ENCODE measurements around the gene RRP15. TPM values are rescaled to one million over a fixed set of nuclear protein-coding genes. Genes with fewer than 3 reads are reported as not detected.
A peak's percentile ranks its signal among the peaks of the same experiment; 100 is the strongest.

RRP15 gene, protein sequence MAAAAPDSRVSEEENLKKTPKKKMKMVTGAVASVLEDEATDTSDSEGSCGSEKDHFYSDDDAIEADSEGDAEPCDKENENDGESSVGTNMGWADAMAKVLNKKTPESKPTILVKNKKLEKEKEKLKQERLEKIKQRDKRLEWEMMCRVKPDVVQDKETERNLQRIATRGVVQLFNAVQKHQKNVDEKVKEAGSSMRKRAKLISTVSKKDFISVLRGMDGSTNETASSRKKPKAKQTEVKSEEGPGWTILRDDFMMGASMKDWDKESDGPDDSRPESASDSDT
- total RNA-seq (2014; rRNA removed; shearing (Covaris generic)): 4.6 and 5.4 TPM in 2 replicates
- 24.0 and 25.5 TPM in 2 replicates for polyA plus RNA-seq (2016; fragmentation: Nextera tagmentation; extraction: Ambion mirVana)

DNA sequence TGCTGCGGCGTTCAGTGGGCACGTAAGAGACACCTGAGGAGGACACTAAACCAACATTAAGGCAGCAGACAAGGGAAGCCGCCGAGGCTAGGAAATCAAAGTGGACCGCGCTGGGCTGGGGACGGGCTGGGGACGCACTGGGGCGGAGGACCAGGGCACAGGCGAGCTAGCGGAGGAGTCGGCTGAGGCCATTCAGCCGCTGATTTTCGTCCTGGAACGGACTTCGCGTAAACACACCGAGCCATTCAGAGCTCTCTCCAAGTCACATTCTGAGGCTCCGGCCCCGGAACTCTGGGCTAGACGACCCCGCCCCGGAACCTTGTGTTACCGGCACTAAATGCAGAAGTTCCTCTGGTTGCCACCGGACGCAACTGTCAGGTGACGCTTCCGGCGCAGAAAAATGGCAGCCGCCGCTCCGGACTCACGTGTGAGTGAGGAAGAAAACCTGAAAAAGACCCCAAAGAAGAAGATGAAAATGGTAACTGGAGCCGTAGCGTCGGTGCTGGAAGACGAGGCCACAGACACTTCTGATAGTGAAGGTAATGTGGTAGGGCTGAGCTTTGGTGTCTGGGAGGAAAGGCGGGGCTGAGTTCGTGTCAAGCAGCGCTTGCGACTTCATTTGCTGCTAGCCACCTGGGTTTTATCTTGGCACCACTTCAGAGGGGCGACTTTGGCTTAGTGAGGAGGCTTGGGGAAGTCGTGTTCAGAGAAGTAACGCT lies at the start of gene RRP15:
TSS of gene RRP15 (plus strand) at position 377 of the 719 bp plus-strand sequence. CDS start at position 401, 24 bp downstream.
- Histone ChIP-seq H3K4me1 (ENCODE audit: insufficient read depth) (peaks cover 10% of the 10 kb centered on the region; the same call in 1 of the 2 replicates), H3K36me3 (ENCODE audit: low read depth) (no peaks in the 10 kb centered on the region), H3K9me3 (ENCODE audit: low read depth) (no peaks in the 10 kb centered on the region), H3K4me2 (ENCODE audit: unreplicated experiment) (peak within 1 kb of the TSS; percentile 97), H3K9me2 (ENCODE audit: insufficient read depth) (no peaks in the 10 kb centered on the region), H4K20me1 (ENCODE audit: insufficient read depth) (no peaks in the 10 kb centered on the region), H3K9ac (peak within 1 kb of the TSS; percentile 83), H2AFZ (peak within 1 kb of the TSS; percentile 100), H3F3A (ENCODE audit: insufficient read depth) (no peaks in the 10 kb centered on the region), H3K27ac (peak within 1 kb of the TSS; percentile 30; the same call in 1 of the 2 replicates), H3K79me2 (ENCODE audit: insufficient read depth) (peaks cover 49% of the 10 kb centered on the region), H3K27me3 (replicated peaks; ENCODE audit: insufficient read depth) (no peaks in the 10 kb centered on the region), H3K4me3 (peak within 1 kb of the TSS; percentile 93)
- in situ Hi-C loops (cut with MboI): no loop called here
- DNase-seq: peak; percentile 95
- TF ChIP-seq EZH2phosphoT487 (IDR thresholded peaks at IDR 0.05; ENCODE audit: insufficient read depth, low read depth) (no peak), EZH2 (IDR thresholded peaks at IDR 0.05; ENCODE audit: insufficient read depth, poor library complexity, severe bottlenecking) (no peak)
- WGBS, 2 experiments (ENCODE audit: low coverage in 1 of 2, low lambda C conversion rate in 2 of 2, missing lambda C conversion rate in 2 of 2): 1% methylated on average over 40 to 44 of the region's 45 CpGs

DNA sequence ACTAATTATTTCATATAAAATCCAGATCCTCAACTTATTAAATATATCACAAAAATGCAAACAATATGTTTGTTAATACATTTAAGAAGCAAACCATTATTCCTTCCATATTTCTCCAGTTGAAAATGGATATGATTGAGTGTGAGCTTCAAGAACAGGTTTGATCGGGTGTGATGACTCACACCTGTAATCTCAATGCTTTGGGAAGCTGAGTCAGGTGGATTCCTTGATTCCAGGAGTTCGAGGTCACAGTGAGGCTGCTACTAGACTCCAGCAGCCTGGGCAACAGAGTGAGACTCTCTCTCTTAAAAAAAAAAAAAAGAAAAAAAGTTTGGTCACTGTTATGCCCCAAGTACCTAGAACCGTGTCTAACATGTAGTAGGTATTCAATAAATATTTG lies 42.9 kb upstream of the RRP15 start:
- WGBS, 2 experiments (ENCODE audit: low coverage in 1 of 2, low lambda C conversion rate in 2 of 2, missing lambda C conversion rate in 2 of 2): 43 to 44% methylated on average over 3 of the region's 3 CpGs
- Histone ChIP-seq H3K9me3 (ENCODE audit: low read depth) (no peaks in the 10 kb centered on the region), H3K36me3 (ENCODE audit: low read depth) (no peaks in the 10 kb centered on the region), H3K4me2 (ENCODE audit: unreplicated experiment) (no peak overlapping the region), H3F3A (ENCODE audit: insufficient read depth) (no peaks in the 10 kb centered on the region), H3K27me3 (replicated peaks; ENCODE audit: insufficient read depth) (peaks cover 12% of the 10 kb centered on the region; the same call in 1 of the 2 replicates), H3K9me2 (ENCODE audit: insufficient read depth) (no peaks in the 10 kb centered on the region), H3K79me2 (ENCODE audit: insufficient read depth) (no peaks in the 10 kb centered on the region), H4K20me1 (ENCODE audit: insufficient read depth) (no peaks in the 10 kb centered on the region), H2AFZ (no peak overlapping the region), H3K9ac (no peak overlapping the region), H3K27ac (no peak overlapping the region), H3K4me3 (no peak overlapping the region), H3K4me1 (ENCODE audit: insufficient read depth) (no peaks in the 10 kb centered on the region)
- in situ Hi-C loops (cut with MboI): no loop called here
- DNase-seq: no peak
- TF ChIP-seq EZH2phosphoT487 (IDR thresholded peaks at IDR 0.05; ENCODE audit: insufficient read depth, low read depth) (no peak), EZH2 (IDR thresholded peaks at IDR 0.05; ENCODE audit: insufficient read depth, poor library complexity, severe bottlenecking) (no peak)

DNA sequence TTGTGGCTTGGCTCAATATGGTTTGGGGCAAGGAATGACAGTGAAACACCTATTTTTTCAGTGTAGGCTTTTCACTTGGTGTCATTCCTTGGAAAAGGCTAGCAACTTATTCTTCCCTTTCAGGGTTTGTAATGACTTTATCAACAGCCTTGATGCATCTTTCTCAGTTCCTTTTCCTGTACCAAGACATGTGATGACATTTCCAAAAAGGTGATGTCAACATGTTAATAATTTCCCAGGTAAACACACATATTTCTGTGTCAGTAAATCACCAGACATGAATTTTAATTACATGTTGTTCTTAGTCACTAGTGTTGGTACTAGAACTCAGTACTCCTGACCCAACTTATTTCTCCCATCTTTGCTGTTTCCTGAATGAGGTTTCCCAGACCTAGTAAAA lies 37.8 kb upstream of the RRP15 start:
- H3K9ac ChIP-seq: no peak overlapping the region
- TF ChIP-seq EZH2 (IDR thresholded peaks at IDR 0.05; ENCODE audit: insufficient read depth, poor library complexity, severe bottlenecking) (no peak), EZH2phosphoT487 (IDR thresholded peaks at IDR 0.05; ENCODE audit: insufficient read depth, low read depth) (no peak)

DNA sequence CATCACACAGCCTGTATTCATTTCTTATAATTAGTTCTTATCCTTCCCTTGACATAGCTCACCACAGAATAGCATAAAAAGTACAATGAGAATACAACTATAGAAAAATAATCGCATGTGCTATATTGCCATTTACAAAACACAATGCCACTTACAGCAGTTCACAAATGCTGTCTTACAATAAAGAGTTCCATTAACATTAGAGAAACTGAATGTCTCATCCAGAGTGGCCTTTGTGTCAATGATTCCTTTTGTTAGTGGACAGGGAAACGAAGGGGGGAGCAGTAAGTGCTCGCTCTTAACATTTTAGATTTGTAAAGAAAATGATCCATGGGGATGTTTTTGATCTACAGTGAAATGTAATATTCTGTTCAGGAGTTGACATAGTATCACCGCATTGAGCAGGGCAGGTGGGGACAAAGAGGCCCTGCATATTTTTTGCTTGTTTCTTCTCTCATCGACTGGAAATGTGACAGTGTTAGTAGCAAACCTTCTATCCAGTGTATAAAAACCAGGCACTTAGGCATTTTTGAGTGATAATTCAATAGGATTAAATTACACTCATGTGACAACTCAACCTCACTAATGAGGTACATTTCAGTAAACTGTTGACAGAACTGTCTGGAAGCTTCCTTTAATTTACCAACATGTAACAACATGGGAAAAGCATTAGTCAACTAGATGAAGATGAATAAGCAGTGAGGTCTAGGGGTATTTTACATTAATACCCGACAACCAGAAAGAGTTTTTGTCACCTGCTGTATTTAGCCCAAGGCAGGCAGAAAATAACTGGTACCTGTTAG lies 35.6 kb upstream of the RRP15 start:
- Histone ChIP-seq H3K36me3 (ENCODE audit: low read depth) (no peaks in the 10 kb centered on the region), H3K4me1 (ENCODE audit: insufficient read depth) (no peaks in the 10 kb centered on the region), H4K20me1 (ENCODE audit: insufficient read depth) (no peaks in the 10 kb centered on the region), H3K4me3 (no peak overlapping the region), H3K27me3 (replicated peaks; ENCODE audit: insufficient read depth) (peaks cover 34% of the 10 kb centered on the region; the same call in 1 of the 2 replicates), H3K4me2 (ENCODE audit: unreplicated experiment) (no peak overlapping the region), H3K9ac (no peak overlapping the region), H3K27ac (no peak overlapping the region), H3F3A (ENCODE audit: insufficient read depth) (no peaks in the 10 kb centered on the region), H3K79me2 (ENCODE audit: insufficient read depth) (no peaks in the 10 kb centered on the region), H3K9me2 (ENCODE audit: insufficient read depth) (no peaks in the 10 kb centered on the region), H3K9me3 (ENCODE audit: low read depth) (no peaks in the 10 kb centered on the region), H2AFZ (no peak overlapping the region)
- DNase-seq: no peak
- in situ Hi-C loops (cut with MboI): no loop called here
- no peak for TF ChIP-seq EZH2 (IDR thresholded peaks at IDR 0.05; ENCODE audit: insufficient read depth, poor library complexity, severe bottlenecking)
- no peak for TF ChIP-seq EZH2phosphoT487 (IDR thresholded peaks at IDR 0.05; ENCODE audit: insufficient read depth, low read depth)
- WGBS, 2 experiments (ENCODE audit: low coverage in 1 of 2, low lambda C conversion rate in 2 of 2, missing lambda C conversion rate in 2 of 2): 40 to 46% methylated on average over 6 of the region's 6 CpGs

More for the DNA sequence above, 37.8 kb upstream of the RRP15 start:
- H3K79me2 ChIP-seq (ENCODE audit: insufficient read depth): no peaks in the 10 kb centered on the region
- H3K27me3 ChIP-seq (replicated peaks; ENCODE audit: insufficient read depth): peaks cover 24% of the 10 kb centered on the region; the same call in 1 of the 2 replicates
- H3K4me1 ChIP-seq (ENCODE audit: insufficient read depth): no peaks in the 10 kb centered on the region
- H4K20me1 ChIP-seq (ENCODE audit: insufficient read depth): no peaks in the 10 kb centered on the region
- no peak overlapping the region for H3K4me2 ChIP-seq (ENCODE audit: unreplicated experiment)
- H2AFZ ChIP-seq: no peak overlapping the region
- no peaks in the 10 kb centered on the region for H3K9me2 ChIP-seq (ENCODE audit: insufficient read depth)
- no peaks in the 10 kb centered on the region for H3K36me3 ChIP-seq (ENCODE audit: low read depth)
- no peaks in the 10 kb centered on the region for H3F3A ChIP-seq (ENCODE audit: insufficient read depth)
- no peak overlapping the region for H3K27ac ChIP-seq
- no peak for DNase-seq
- in situ Hi-C loops (cut with MboI): no loop called here
- no peak overlapping the region for H3K4me3 ChIP-seq
- no peaks in the 10 kb centered on the region for H3K9me3 ChIP-seq (ENCODE audit: low read depth)

All from GM23248 (cell line).